Osteocyte (in vitro differentiated cells): ENCODE measurements around the gene CA4. TPM values are rescaled to one million over a fixed set of nuclear protein-coding genes. Genes with fewer than 3 reads are reported as not detected.
"Not testable (repeated sequence)": the region's sequence is repeated elsewhere in the genome, so short reads cannot be mapped to it uniquely, and the experiment has no call there.

ENCODE experiments used
- DNase-seq: peaks from one replicate; pipeline ENCODE4 v3.0.0; 2021; ENCODE audit warnings: mixed read lengths; ENCODE audit not compliant: unreplicated experiment; ENCODE audit errors: extremely low spot score
- H3K27ac Mint-ChIP-seq: one replicate; pipeline ENCODE4 v1.8.0; 2021; ENCODE audit warnings: mild to moderate bottlenecking, mixed read lengths; ENCODE audit not compliant: unreplicated experiment
- H3K27me3 Mint-ChIP-seq: one replicate; pipeline ENCODE4 v1.8.0; 2021; ENCODE audit warnings: mixed read lengths; ENCODE audit not compliant: unreplicated experiment
- H3K36me3 Mint-ChIP-seq: one replicate; pipeline ENCODE4 v1.8.0; 2021; ENCODE audit warnings: mixed read lengths; ENCODE audit not compliant: unreplicated experiment
- H3K4me1 Mint-ChIP-seq: one replicate; pipeline ENCODE4 v1.8.0; 2021; ENCODE audit warnings: mixed read lengths; ENCODE audit not compliant: unreplicated experiment
- H3K4me3 Mint-ChIP-seq: one replicate; pipeline ENCODE4 v1.8.0; 2021; ENCODE audit warnings: mild to moderate bottlenecking, moderate library complexity, mixed read lengths; ENCODE audit not compliant: unreplicated experiment
- H3K9me3 Mint-ChIP-seq: one replicate; pipeline ENCODE4 v1.8.0; 2021; ENCODE audit warnings: mixed read lengths; ENCODE audit not compliant: unreplicated experiment
- total RNA-seq: library from RNA; stranded (reverse); gene quantifications from 2 replicates; pipeline ENCODE4 v1.2.1, GENCODE V29; 2021
- TF ChIP-seq, protein P1 (sequence below): fragments of 200-600 bp; sonication (generic); IDR thresholded peaks from 2 replicates; pipeline ENCODE4 v1.5.0; 2021; ENCODE audit warnings: antibody characterized with exemption, mild to moderate bottlenecking, moderate library complexity

CA4 gene
- total RNA-seq, 1 donor from 2014 or later, result not detected

DNA sequence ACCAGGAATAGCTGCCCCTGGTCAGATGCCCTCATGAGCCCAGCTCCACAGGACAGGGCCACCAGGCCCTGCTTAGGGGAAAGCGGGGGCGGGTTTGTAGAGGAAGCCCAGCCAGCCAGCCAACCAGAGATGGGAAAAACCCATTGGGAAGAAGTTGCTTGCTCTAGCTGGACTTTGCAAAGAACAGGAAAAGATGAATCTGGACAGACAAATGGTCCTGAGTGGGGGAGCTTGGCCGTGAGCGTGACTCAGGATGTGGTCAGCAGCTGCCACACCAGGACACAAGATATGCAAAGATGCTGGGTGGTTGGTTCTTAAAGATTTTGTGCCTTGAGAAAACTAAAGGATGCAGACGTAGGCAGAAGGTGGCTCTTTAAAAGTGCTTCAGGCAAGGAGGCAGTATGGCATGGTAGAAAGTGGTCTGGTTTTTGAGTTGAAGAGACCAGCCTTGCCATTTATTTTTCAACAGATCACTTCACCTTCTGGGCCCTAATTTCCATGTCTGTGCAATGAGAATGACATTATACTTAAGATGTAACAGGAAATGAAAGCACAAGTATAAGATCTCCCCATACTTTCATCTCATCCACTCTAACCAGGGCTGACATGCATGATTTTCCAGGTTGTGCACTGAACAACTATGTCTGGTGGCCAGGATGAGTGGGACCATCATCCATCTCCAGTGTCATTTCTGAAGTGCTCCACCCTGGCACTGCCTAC lies 43.3 kb upstream of the CA4 start:
- H3K4me3 Mint-ChIP-seq, result no peak overlapping the region

DNA sequence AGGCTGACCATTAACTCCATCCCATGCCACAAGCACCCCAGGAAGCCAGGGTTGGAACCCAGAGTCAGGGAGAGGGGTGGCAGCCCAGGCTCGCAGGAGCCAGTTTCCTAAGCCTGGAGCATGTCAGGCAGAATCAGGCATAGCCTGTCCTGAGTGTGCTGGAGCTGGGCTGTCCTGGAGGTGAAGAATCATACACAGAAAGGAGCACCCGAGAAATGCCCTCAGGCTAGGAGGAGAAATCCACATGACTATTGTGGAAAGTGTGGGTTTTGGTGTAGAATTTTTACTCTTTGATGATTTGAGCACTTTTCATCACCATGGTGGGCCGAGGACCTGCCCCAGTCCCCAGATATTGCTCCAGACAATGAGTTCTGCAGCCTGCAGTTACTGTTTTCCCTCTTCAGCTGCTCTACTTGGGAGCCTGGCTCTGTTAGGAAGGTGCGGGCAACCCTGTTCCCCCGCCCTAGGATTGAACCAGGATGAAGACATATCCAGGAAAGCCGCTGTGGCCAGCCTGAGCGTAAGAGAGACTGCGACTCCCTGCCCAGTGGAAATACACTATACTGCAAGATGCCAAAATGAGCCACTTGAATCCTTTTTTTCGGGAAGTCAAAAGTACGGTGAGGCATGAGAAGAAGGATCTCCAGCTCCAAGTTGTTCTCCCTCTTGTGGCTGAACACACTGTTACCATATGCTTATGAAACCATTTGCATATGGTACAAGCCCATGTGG lies 42.1 kb upstream of the CA4 start:
- no peak overlapping the region for H3K4me3 Mint-ChIP-seq
- peaks cover 7% of the 10 kb centered on the region for H3K4me1 Mint-ChIP-seq
- TF ChIP-seq, protein P1, sequence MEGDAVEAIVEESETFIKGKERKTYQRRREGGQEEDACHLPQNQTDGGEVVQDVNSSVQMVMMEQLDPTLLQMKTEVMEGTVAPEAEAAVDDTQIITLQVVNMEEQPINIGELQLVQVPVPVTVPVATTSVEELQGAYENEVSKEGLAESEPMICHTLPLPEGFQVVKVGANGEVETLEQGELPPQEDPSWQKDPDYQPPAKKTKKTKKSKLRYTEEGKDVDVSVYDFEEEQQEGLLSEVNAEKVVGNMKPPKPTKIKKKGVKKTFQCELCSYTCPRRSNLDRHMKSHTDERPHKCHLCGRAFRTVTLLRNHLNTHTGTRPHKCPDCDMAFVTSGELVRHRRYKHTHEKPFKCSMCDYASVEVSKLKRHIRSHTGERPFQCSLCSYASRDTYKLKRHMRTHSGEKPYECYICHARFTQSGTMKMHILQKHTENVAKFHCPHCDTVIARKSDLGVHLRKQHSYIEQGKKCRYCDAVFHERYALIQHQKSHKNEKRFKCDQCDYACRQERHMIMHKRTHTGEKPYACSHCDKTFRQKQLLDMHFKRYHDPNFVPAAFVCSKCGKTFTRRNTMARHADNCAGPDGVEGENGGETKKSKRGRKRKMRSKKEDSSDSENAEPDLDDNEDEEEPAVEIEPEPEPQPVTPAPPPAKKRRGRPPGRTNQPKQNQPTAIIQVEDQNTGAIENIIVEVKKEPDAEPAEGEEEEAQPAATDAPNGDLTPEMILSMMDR, result peak; percentile 20
- H3K9me3 Mint-ChIP-seq, result no peaks in the 10 kb centered on the region
- H3K27ac Mint-ChIP-seq, result no peak overlapping the region
- no peaks in the 10 kb centered on the region for H3K36me3 Mint-ChIP-seq
- DNase-seq, result no peak
- H3K27me3 Mint-ChIP-seq, result peaks cover 8% of the 10 kb centered on the region

More for the DNA sequence above, 43.3 kb upstream of the CA4 start:
- Mint-ChIP-seq H3K4me1 (peaks cover 7% of the 10 kb centered on the region), H3K27me3 (peaks cover 8% of the 10 kb centered on the region), H3K27ac (no peak overlapping the region), H3K9me3 (no peaks in the 10 kb centered on the region), H3K36me3 (no peaks in the 10 kb centered on the region)
- TF ChIP-seq, protein P1, result no peak
- no peak for DNase-seq

DNA sequence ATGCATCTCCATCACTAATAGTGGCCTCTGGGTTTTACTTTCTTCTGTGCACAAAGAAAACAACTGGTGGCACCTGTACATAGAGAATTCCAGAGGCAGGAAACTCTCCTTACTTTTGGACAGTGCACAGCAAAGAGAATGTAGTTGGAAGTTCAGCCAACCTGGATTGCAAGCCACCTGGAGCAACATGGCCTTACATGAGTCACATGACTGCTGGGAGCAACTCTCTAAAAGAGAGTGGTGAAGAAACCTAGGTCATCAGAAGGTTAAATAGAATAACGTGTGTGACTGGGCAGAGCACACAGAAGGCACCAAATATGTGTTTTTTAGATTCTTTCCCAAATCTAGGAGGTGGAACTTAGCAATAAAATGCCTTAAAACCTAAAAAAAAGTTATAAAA lies 41.5 kb upstream of the CA4 start:
- not testable (repeated sequence) for H3K4me1 Mint-ChIP-seq, DNase-seq, H3K27me3 Mint-ChIP-seq, H3K36me3 Mint-ChIP-seq, H3K9me3 Mint-ChIP-seq, H3K27ac Mint-ChIP-seq, H3K4me3 Mint-ChIP-seq

DNA sequence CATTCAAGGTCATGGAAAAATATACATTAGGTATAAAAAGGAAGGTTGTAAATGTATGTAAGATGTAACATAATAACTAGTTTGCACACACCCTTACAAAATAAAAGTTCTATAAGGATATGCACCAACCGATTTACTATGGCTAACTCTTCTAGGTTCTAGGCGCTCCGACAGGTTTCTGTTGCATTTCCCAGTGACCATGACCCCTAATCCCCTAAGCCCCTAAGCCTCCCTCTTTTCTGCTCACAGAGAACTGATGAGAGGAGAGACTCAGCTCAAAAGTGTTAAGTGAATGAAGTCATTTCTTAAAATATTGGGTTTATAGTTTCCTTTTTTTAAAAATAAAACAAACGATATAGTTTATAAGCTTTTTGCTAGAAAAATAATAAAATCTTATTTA lies 41.1 kb upstream of the CA4 start:
- no peak for DNase-seq
- no peak overlapping the region for H3K27ac Mint-ChIP-seq
- H3K27me3 Mint-ChIP-seq, result peaks cover 8% of the 10 kb centered on the region
- TF ChIP-seq, protein P1, result no peak
- no peak overlapping the region for H3K4me3 Mint-ChIP-seq
- H3K36me3 Mint-ChIP-seq, result no peaks in the 10 kb centered on the region
- peaks cover 7% of the 10 kb centered on the region for H3K4me1 Mint-ChIP-seq
- no peaks in the 10 kb centered on the region for H3K9me3 Mint-ChIP-seq

DNA sequence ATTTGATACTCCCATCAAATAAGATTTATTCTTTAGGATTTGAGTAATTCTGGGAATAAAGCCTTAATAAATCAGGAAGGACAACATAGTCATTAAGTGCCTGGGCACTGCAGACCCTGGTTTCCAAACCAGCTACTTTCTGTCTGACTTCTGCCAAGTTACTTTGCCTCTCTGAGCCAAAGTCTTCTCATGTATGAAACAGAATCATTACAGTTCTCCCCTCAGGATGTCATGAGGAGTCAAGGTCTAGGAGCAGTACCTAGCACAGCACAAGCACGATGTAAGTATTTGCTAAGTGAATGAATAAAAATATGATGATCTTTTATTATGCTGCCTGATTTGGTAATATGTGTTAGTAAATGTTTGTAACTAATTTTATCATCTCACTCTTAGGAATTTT lies 40.6 kb upstream of the CA4 start:
- Mint-ChIP-seq H3K4me3 (no peak overlapping the region), H3K27me3 (peaks cover 8% of the 10 kb centered on the region), H3K4me1 (peaks cover 7% of the 10 kb centered on the region), H3K9me3 (no peaks in the 10 kb centered on the region), H3K27ac (no peak overlapping the region), H3K36me3 (no peaks in the 10 kb centered on the region)
- TF ChIP-seq, protein P1, result no peak
- no peak for DNase-seq
